ENCODE results near the gene SEMA5A. TPM values are rescaled to one million over a fixed set of nuclear protein-coding genes. Genes with fewer than 3 reads are reported as not detected.

The SEMA5A gene
- total and polyA plus RNA-seq, 7 donors: 0.24 to 3.9 (median 0.66) TPM

GRCh38 chr5:9069650-9070049, 476.2 kb downstream of the SEMA5A start:
- Histone ChIP-seq H3K27ac (no peak overlapping the region), H3K9me3 (no peaks in the 10 kb centered on the region), H3K4me3 (no peak overlapping the region), H3K36me3 (ENCODE audit: insufficient read depth in 1 of 2, low read depth in 1 of 2) (no peaks in the 10 kb centered on the region), H3K4me1 (no peaks in the 10 kb centered on the region), H3K27me3 (ENCODE audit: insufficient read depth in 3 of 3, low read length in 2 of 3) (no peaks in the 10 kb centered on the region)
- ATAC-seq (no peak), DNase-seq (no peak)
- TF ChIP-seq CTCF (IDR thresholded peaks at IDR 0.05): no peak
- 87% methylated on average over 6 of the region's 6 CpGs for WGBS, 3 donors
- intact Hi-C loops (cut with DNase I): no loop called here

- no peaks in the 10 kb centered on the region for H3K27me3 ChIP-seq (ENCODE audit: insufficient read depth in 3 of 3, low read length in 2 of 3)
- intact Hi-C loops (cut with DNase I): no loop called here
- H3K27ac ChIP-seq: no peak overlapping the region
- WGBS, 3 donors: 60 to 82% (median 69%) methylated on average over 2 of the region's 2 CpGs
- H3K4me1 ChIP-seq: no peaks in the 10 kb centered on the region
- no peak for DNase-seq
- no peak overlapping the region for H3K4me3 ChIP-seq
- no peak for TF ChIP-seq CTCF (IDR thresholded peaks at IDR 0.05)
- no peaks in the 10 kb centered on the region for H3K9me3 ChIP-seq
- H3K36me3 ChIP-seq (ENCODE audit: insufficient read depth in 1 of 2, low read depth in 1 of 2): no peaks in the 10 kb centered on the region
- ATAC-seq: no peak
These were observed 478.7 kb downstream of the SEMA5A start for GRCh38 chr5:9067154-9067553.

- Histone ChIP-seq H3K27me3 (ENCODE audit: insufficient read depth in 3 of 3, low read length in 2 of 3) (no peaks in the 10 kb centered on the region), H3K27ac (no peak overlapping the region), H3K4me3 (no peak overlapping the region), H3K9me3 (no peaks in the 10 kb centered on the region), H3K4me1 (no peaks in the 10 kb centered on the region), H3K36me3 (ENCODE audit: insufficient read depth in 1 of 2, low read depth in 1 of 2) (no peaks in the 10 kb centered on the region)
- intact Hi-C loops (cut with DNase I): no loop called here
- ATAC-seq: no peak
- 85 to 88% (median 86%) methylated on average over 17 of the region's 17 CpGs for WGBS, 3 donors
- DNase-seq: no peak
- TF ChIP-seq CTCF (IDR thresholded peaks at IDR 0.05): no peak
These were observed 479.5 kb downstream of the SEMA5A start for GRCh38 chr5:9066349-9066748.

GRCh38 chr5:9063615-9064245, 482.1 kb downstream of the SEMA5A start:
- H3K27ac ChIP-seq: no peak overlapping the region
- H3K27me3 ChIP-seq (ENCODE audit: insufficient read depth in 3 of 3, low read length in 2 of 3): no peaks in the 10 kb centered on the region
- H3K4me1 ChIP-seq: no peaks in the 10 kb centered on the region
- DNase-seq (no peak), ATAC-seq (no peak)
- H3K36me3 ChIP-seq (ENCODE audit: insufficient read depth in 1 of 2, low read depth in 1 of 2): no peaks in the 10 kb centered on the region
- 68 to 73% (median 70%) methylated on average over 3 of the region's 3 CpGs for WGBS, 3 donors
- no peaks in the 10 kb centered on the region for H3K9me3 ChIP-seq
- H3K4me3 ChIP-seq: no peak overlapping the region
- no peak for TF ChIP-seq CTCF (IDR thresholded peaks at IDR 0.05)
- intact Hi-C loops (cut with DNase I): no loop called here

GRCh38 chr5:9062873-9063272, 483.0 kb downstream of the SEMA5A start:
- Histone ChIP-seq H3K27ac (no peak overlapping the region), H3K4me1 (no peaks in the 10 kb centered on the region), H3K4me3 (no peak overlapping the region), H3K36me3 (ENCODE audit: insufficient read depth in 1 of 2, low read depth in 1 of 2) (no peaks in the 10 kb centered on the region), H3K9me3 (no peaks in the 10 kb centered on the region), H3K27me3 (ENCODE audit: insufficient read depth in 3 of 3, low read length in 2 of 3) (no peaks in the 10 kb centered on the region)
- no peak for DNase-seq
- no peak for ATAC-seq
- WGBS, 3 donors: 74 to 85% (median 80%) methylated on average over 11 of the region's 11 CpGs
- intact Hi-C loops (cut with DNase I): no loop called here
- TF ChIP-seq CTCF (IDR thresholded peaks at IDR 0.05): no peak
